ENCODE data around the gene ANKRD29.

ANKRD29 gene

GRCh38 chr18:23609390-23610023, 53.2 kb downstream of the ANKRD29 start:
- TF ChIP-seq TAF1 (IDR thresholded peaks at IDR 0.05; ENCODE audit: low read depth) (no peak), CREB1 (IDR thresholded peaks at IDR 0.05; ENCODE audit: low read depth) (no peak), REST (IDR thresholded peaks at IDR 0.05; ENCODE audit: low read depth) (peak; percentile 40; the same call in 1 of the 2 replicates)

- TF ChIP-seq EGR1 (IDR thresholded peaks at IDR 0.05) (no peak), TAF1 (IDR thresholded peaks at IDR 0.05; ENCODE audit: low read depth) (no peak), YY1 (IDR thresholded peaks at IDR 0.05; ENCODE audit: low read depth) (no peak), TEAD4 (IDR thresholded peaks at IDR 0.05) (no peak), USF1 (IDR thresholded peaks at IDR 0.05) (no peak), EP300 (IDR thresholded peaks at IDR 0.05; ENCODE audit: borderline replicate concordance) (no peak), FOXM1 (IDR thresholded peaks at IDR 0.05; ENCODE audit: borderline replicate concordance, low read depth) (no peak), RAD21 (IDR thresholded peaks at IDR 0.05; ENCODE audit: low read depth) (no peak)
Observed at GRCh38 chr18:23608211-23608610, 54.5 kb downstream of the ANKRD29 start.

- TF ChIP-seq NFIC (IDR thresholded peaks at IDR 0.05), result no peak
- TF ChIP-seq REST (IDR thresholded peaks at IDR 0.05; ENCODE audit: low read depth), result no peak
- no peak for TF ChIP-seq EP300 (IDR thresholded peaks at IDR 0.05; ENCODE audit: borderline replicate concordance)
- no peak for TF ChIP-seq TAF1 (IDR thresholded peaks at IDR 0.05; ENCODE audit: low read depth)
- TF ChIP-seq MAX (IDR thresholded peaks at IDR 0.05), result no peak
- TF ChIP-seq CREB1 (IDR thresholded peaks at IDR 0.05; ENCODE audit: low read depth), result no peak
- TF ChIP-seq TCF12 (IDR thresholded peaks at IDR 0.05; ENCODE audit: low read depth), result no peak
- no peak for TF ChIP-seq USF1 (IDR thresholded peaks at IDR 0.05)
- no peak for TF ChIP-seq ZBTB7A (IDR thresholded peaks at IDR 0.05; ENCODE audit: low read depth)
- no peak for TF ChIP-seq TEAD4 (IDR thresholded peaks at IDR 0.05)
- no peak for TF ChIP-seq EGR1 (IDR thresholded peaks at IDR 0.05)
- no peak for TF ChIP-seq RAD21 (IDR thresholded peaks at IDR 0.05; ENCODE audit: low read depth)
- no peak for TF ChIP-seq CEBPB (IDR thresholded peaks at IDR 0.05)
- TF ChIP-seq YY1 (IDR thresholded peaks at IDR 0.05; ENCODE audit: low read depth), result no peak
- no peak for TF ChIP-seq FOXM1 (IDR thresholded peaks at IDR 0.05; ENCODE audit: borderline replicate concordance, low read depth)
Observed at GRCh38 chr18:23605941-23606340, 56.8 kb downstream of the ANKRD29 start.

GRCh38 chr18:23599809-23600208, 62.9 kb downstream of the ANKRD29 start:
- TF ChIP-seq ZBTB7A (IDR thresholded peaks at IDR 0.05; ENCODE audit: low read depth), result no peak
- no peak for TF ChIP-seq RAD21 (IDR thresholded peaks at IDR 0.05; ENCODE audit: low read depth)
- TF ChIP-seq MAX (IDR thresholded peaks at IDR 0.05), result no peak
- no peak for TF ChIP-seq CEBPB (IDR thresholded peaks at IDR 0.05)
- no peak for TF ChIP-seq EP300 (IDR thresholded peaks at IDR 0.05; ENCODE audit: borderline replicate concordance)
- no peak for TF ChIP-seq FOXM1 (IDR thresholded peaks at IDR 0.05; ENCODE audit: borderline replicate concordance, low read depth)
- TF ChIP-seq NFIC (IDR thresholded peaks at IDR 0.05), result no peak
- TF ChIP-seq USF1 (IDR thresholded peaks at IDR 0.05), result no peak
- no peak for TF ChIP-seq REST (IDR thresholded peaks at IDR 0.05; ENCODE audit: low read depth)
- no peak for TF ChIP-seq TCF12 (IDR thresholded peaks at IDR 0.05; ENCODE audit: low read depth)
- TF ChIP-seq EGR1 (IDR thresholded peaks at IDR 0.05), result no peak
- TF ChIP-seq CREB1 (IDR thresholded peaks at IDR 0.05; ENCODE audit: low read depth), result no peak
